K562 (cell line): Measurements from ENCODE around the gene PPP1CA. TPM values are rescaled to one million over a fixed set of nuclear protein-coding genes. Genes with fewer than 3 reads are reported as not detected.

Experiments
- C11orf30 ChIP-seq: fragments of 450-650 bp; IDR thresholded peaks from 2 replicates; pipeline ENCODE4 v1.6.1; 2016; ENCODE audit warnings: low read depth, mild to moderate bottlenecking
- CBX1 ChIP-seq: sonication (generic); IDR thresholded peaks from 2 replicates; pipeline ENCODE4 v1.6.1; 2016; ENCODE audit warnings: antibody characterized with exemption, low read depth, mild to moderate bottlenecking
- CREBBP ChIP-seq: IDR thresholded peaks from one replicate; pipeline ENCODE4 v1.6.1; 2012; ENCODE audit warnings: low read depth, mild to moderate bottlenecking, control low read depth, inconsistent platforms, low read length
- ELF1 ChIP-seq: fragments of 200-800 bp; sonication (Bioruptor generic); IDR thresholded peaks from 2 replicates; pipeline ENCODE4 v1.6.1; 2016; ENCODE audit warnings: missing genetic modification characterization, missing compliant biosample characterization
- ERF ChIP-seq: fragments of 450-650 bp; formaldehyde crosslinking; IDR thresholded peaks from 2 replicates; pipeline ENCODE4 v1.4.0; 2020; ENCODE audit warnings: mild to moderate bottlenecking, mixed read lengths
- GABPB1 ChIP-seq: sonication (generic); formaldehyde crosslinking; IDR thresholded peaks from 2 replicates; pipeline ENCODE4 v1.8.0; 2022; ENCODE audit warnings: mild to moderate bottlenecking, missing genetic modification reagents
- GATAD2B ChIP-seq: fragments of 450-650 bp; IDR thresholded peaks from 2 replicates; pipeline ENCODE4 v1.6.1; 2017; ENCODE audit warnings: mild to moderate bottlenecking, borderline replicate concordance
- HBP1 ChIP-seq: fragments of 450-650 bp; formaldehyde crosslinking; IDR thresholded peaks from 2 replicates; pipeline ENCODE4 v1.4.0; 2022; ENCODE audit warnings: missing genetic modification characterization
- KAT2B ChIP-seq: IDR thresholded peaks from one replicate; pipeline ENCODE4 v1.6.1; 2012; ENCODE audit warnings: low read depth, mild to moderate bottlenecking, control low read depth, inconsistent platforms, low read length, moderate library complexity
- KDM2B ChIP-seq: fragments of 250-450 bp; sonication (Bioruptor Pico); IDR thresholded peaks from 2 replicates; pipeline ENCODE4 v1.8.0; 2021; ENCODE audit warnings: mild to moderate bottlenecking, moderate library complexity
- KLF16 ChIP-seq: IDR thresholded peaks from 2 replicates; pipeline ENCODE4 v1.6.1; 2016; ENCODE audit warnings: antibody characterized with exemption
- MTA3 ChIP-seq: fragments of 450-650 bp; formaldehyde crosslinking; IDR thresholded peaks from 2 replicates; pipeline ENCODE4 v1.6.1; 2017; ENCODE audit warnings: mild to moderate bottlenecking, borderline replicate concordance
- NFE2L1 ChIP-seq: fragments of 450-650 bp; IDR thresholded peaks from 2 replicates; pipeline ENCODE4 v1.6.1; 2016; ENCODE audit warnings: missing genetic modification characterization, low read depth, mild to moderate bottlenecking, missing compliant biosample characterization, moderate library complexity, borderline replicate concordance
- NR4A1 ChIP-seq, 2 experiments: fragments of 250-450 bp in 1 of 2; fragments of 450-650 bp in 1 of 2; sonication (Bioruptor Pico) in 1 of 2; IDR thresholded peaks; 2 replicates each; pipeline versions ENCODE4 v1.4.0 to v1.6.1; 2016 to 2020; ENCODE audit warnings: mild to moderate bottlenecking in 2 of 2, missing compliant biosample characterization in 1 of 2, missing genetic modification characterization in 1 of 2, moderate library complexity in 1 of 2
- POLR2H ChIP-seq: IDR thresholded peaks from 2 replicates; pipeline ENCODE4 v1.6.1; 2016; ENCODE audit warnings: missing genetic modification characterization, low read depth, mild to moderate bottlenecking, control low read depth, missing compliant biosample characterization, moderate library complexity
- SREBF1 ChIP-seq: fragments of 150-350 bp; IDR thresholded peaks from 2 replicates; pipeline ENCODE4 v1.6.1; 2014; ENCODE audit warnings: antibody characterized with exemption, low read depth, low read length, borderline replicate concordance
- ZNF143 ChIP-seq: sonication (generic); formaldehyde crosslinking; IDR thresholded peaks from 2 replicates; pipeline ENCODE4 v1.9.0; 2022; ENCODE audit warnings: mild to moderate bottlenecking, missing genetic modification reagents
- ZNF263 ChIP-seq: sonication (generic); formaldehyde crosslinking; IDR thresholded peaks from 2 replicates; pipeline ENCODE4 v1.8.0; 2022; ENCODE audit warnings: mild to moderate bottlenecking, missing genetic modification reagents, borderline replicate concordance
- polyA plus RNA-seq, 8 experiments: library from polyadenylated mRNA; depleted of rRNA in 4 of 8; stranded (reverse) in 5 of 8; unstranded in 3 of 8; fragments of >200 nt; fragmentation: Nextera tagmentation in 2 of 8; fragmentation: Illumina TruSeq in 1 of 8; extraction: Ambion mirVana in 2 of 8; extraction: Trizol in 1 of 8; gene quantifications; 2 replicates each; pipeline versions ENCODE4 v1.2.1 to v1.2.3, GENCODE V29; 2011 to 2014; ENCODE audit warnings: inconsistent platforms in 1 of 8, missing spikeins in 1 of 8
- total RNA-seq, 7 experiments: library from RNA; depleted of rRNA in 6 of 7; stranded (reverse); fragments of >200 nt in 6 of 7; fragmentation: Illumina TruSeq in 2 of 7; extraction: Trizol in 2 of 7; gene quantifications; 2 replicates each; pipeline versions ENCODE4 v1.2.1 to v1.2.3, GENCODE V29; 2011 to 2021; ENCODE audit warnings: low replicate concordance in 1 of 7
- TF ChIP-seq, protein P1 (sequence below): fragments of 250-450 bp; sonication (Bioruptor Pico); IDR thresholded peaks from 2 replicates; pipeline ENCODE4 v1.8.0; 2022; ENCODE audit warnings: inconsistent platforms
- TF ChIP-seq, protein P2 (sequence below): sonication (generic); formaldehyde crosslinking; IDR thresholded peaks from 2 replicates; pipeline ENCODE4 v1.8.0; 2022; ENCODE audit warnings: mild to moderate bottlenecking, missing genetic modification reagents

Gene PPP1CA
- total and polyA plus RNA-seq, 9 of the 15 experiments (the other 6 are each of a cell fraction or from before 2014, with no cell fraction given), result 18.2 to 242 (median 188) TPM

GRCh38 chr11:67372993-67373647, 28.5 kb downstream of the PPP1CA start, which contains the start of gene CLCF1 (continued):
- TF ChIP-seq SREBF1 (no peak), GABPB1 (CRISPR knock-in tag) (peak; percentile 28; the same call in 1 of the 2 replicates), MTA3 (no peak), ZNF143 (CRISPR knock-in tag) (no peak), CBX1 (no peak), ZNF263 (CRISPR knock-in tag) (peak; percentile 86), ELF1 (tag) (peak; percentile 4; the same call in 1 of the 2 replicates), POLR2H (no peak), KLF16 (no peak), KDM2B (CRISPR knock-in tag) (no peak), GATAD2B (peak; percentile 15; the same call in 1 of the 2 replicates), KAT2B (no peak), C11orf30 (no peak), CREBBP (no peak), ERF (CRISPR knock-in tag) (peak; percentile 74; the same call in 1 of the 2 replicates), HBP1 (CRISPR knock-in tag) (no peak), NR4A1 (CRISPR knock-in tag; IDR thresholded peaks at IDR 0.05) (no peak), NR4A1 (tag; IDR thresholded peaks at IDR 0.05) (peak; percentile 32; the same call in 1 of the 2 replicates), NFE2L1 (no peak)
- TF ChIP-seq, protein P1, sequence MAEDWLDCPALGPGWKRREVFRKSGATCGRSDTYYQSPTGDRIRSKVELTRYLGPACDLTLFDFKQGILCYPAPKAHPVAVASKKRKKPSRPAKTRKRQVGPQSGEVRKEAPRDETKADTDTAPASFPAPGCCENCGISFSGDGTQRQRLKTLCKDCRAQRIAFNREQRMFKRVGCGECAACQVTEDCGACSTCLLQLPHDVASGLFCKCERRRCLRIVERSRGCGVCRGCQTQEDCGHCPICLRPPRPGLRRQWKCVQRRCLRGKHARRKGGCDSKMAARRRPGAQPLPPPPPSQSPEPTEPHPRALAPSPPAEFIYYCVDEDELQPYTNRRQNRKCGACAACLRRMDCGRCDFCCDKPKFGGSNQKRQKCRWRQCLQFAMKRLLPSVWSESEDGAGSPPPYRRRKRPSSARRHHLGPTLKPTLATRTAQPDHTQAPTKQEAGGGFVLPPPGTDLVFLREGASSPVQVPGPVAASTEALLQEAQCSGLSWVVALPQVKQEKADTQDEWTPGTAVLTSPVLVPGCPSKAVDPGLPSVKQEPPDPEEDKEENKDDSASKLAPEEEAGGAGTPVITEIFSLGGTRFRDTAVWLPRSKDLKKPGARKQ, result no peak
- TF ChIP-seq, protein P2, sequence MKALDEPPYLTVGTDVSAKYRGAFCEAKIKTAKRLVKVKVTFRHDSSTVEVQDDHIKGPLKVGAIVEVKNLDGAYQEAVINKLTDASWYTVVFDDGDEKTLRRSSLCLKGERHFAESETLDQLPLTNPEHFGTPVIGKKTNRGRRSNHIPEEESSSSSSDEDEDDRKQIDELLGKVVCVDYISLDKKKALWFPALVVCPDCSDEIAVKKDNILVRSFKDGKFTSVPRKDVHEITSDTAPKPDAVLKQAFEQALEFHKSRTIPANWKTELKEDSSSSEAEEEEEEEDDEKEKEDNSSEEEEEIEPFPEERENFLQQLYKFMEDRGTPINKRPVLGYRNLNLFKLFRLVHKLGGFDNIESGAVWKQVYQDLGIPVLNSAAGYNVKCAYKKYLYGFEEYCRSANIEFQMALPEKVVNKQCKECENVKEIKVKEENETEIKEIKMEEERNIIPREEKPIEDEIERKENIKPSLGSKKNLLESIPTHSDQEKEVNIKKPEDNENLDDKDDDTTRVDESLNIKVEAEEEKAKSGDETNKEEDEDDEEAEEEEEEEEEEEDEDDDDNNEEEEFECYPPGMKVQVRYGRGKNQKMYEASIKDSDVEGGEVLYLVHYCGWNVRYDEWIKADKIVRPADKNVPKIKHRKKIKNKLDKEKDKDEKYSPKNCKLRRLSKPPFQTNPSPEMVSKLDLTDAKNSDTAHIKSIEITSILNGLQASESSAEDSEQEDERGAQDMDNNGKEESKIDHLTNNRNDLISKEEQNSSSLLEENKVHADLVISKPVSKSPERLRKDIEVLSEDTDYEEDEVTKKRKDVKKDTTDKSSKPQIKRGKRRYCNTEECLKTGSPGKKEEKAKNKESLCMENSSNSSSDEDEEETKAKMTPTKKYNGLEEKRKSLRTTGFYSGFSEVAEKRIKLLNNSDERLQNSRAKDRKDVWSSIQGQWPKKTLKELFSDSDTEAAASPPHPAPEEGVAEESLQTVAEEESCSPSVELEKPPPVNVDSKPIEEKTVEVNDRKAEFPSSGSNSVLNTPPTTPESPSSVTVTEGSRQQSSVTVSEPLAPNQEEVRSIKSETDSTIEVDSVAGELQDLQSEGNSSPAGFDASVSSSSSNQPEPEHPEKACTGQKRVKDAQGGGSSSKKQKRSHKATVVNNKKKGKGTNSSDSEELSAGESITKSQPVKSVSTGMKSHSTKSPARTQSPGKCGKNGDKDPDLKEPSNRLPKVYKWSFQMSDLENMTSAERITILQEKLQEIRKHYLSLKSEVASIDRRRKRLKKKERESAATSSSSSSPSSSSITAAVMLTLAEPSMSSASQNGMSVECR (CRISPR knock-in tag), result peak; percentile 39; the same call in 1 of the 2 replicates
